Colonic mucosa (tissue), 4 donors: Measurements from ENCODE around the gene IMPG1. TPM values are rescaled to one million over a fixed set of nuclear protein-coding genes. Genes with fewer than 3 reads are reported as not detected.

Experiments
- DNase-seq: peaks from one replicate; pipeline ENCODE4 v3.0.0-alpha.2; 2020
- H3K27ac ChIP-seq: fragments of 200-600 bp; one replicate; pipeline ENCODE4 v1.8.0; 2021
- H3K27me3 ChIP-seq: fragments of 200-600 bp; one replicate; pipeline ENCODE4 v1.8.0; 2021
- H3K36me3 ChIP-seq: fragments of 200-600 bp; one replicate; pipeline ENCODE4 v1.8.0; 2021
- H3K4me1 ChIP-seq: fragments of 200-600 bp; one replicate; pipeline ENCODE4 v1.8.0; 2021; ENCODE audit warnings: mild to moderate bottlenecking
- H3K4me3 ChIP-seq: fragments of 200-600 bp; one replicate; pipeline ENCODE4 v1.8.0; 2021
- H3K9ac ChIP-seq, 2 donors: one replicate each; pipeline ENCODE4 v1.7.0; 2013; ENCODE audit warnings: control low read depth in 2 of 2, low read depth in 2 of 2, low read length in 2 of 2
- H3K9me3 ChIP-seq: fragments of 200-600 bp; one replicate; pipeline ENCODE4 v1.8.0; 2021
- intact Hi-C: fragments of 100-400 bp; cut with DNase I; formaldehyde crosslinking; loops from one replicate; pipeline ENCODE4 v1.14.1; 2022
- total RNA-seq, 2 donors: library from RNA; stranded (reverse); fragmentation: NEBNext Ultra II Directional in 1 of 2; extraction: Animal tissue kit (Norgen Biotek cat#: 25700) in 1 of 2; gene quantifications; one replicate each; pipeline ENCODE4 v1.2.1, GENCODE V29; 2021
- TF ChIP-seq, protein P1 (sequence below): fragments of 200-600 bp; IDR thresholded peaks from one replicate; pipeline ENCODE4 v1.8.0; 2022; ENCODE audit warnings: antibody characterized with exemption, mild to moderate bottlenecking
- donor health status: healthy.
- donor health status: DM: no; HTN: no; CAD: no.
- donor health status: DM: no; HTN: no; CAD: no.

IMPG1 gene
- total RNA-seq, 2 donors from 2014 or later, result not detected

DNA sequence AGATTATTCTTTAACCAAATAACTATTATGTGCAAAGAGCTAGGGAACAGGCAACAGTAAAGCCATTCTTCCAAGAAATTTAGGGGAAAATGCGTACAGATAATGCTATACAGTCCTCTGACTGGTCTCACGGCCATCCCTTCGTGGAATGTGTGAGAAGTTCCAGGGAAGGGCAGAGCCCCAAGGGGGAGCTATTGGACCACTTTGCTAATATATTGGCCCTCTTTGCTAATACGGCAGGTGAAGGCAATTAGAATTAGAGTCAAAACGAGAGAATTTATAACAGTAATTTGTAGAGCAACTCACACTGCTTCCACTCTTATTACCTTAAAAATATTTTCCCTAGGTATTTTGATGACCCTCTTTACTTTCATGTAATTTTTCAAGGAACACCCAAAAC is 140.4 kb downstream of the IMPG1 start:
- DNase-seq, result no peak
- intact Hi-C loops, result loop anchor here (5.0 kb wide), 1 partner anchor 1525 kb away; no protein-coding TSS in a partner anchor

DNA sequence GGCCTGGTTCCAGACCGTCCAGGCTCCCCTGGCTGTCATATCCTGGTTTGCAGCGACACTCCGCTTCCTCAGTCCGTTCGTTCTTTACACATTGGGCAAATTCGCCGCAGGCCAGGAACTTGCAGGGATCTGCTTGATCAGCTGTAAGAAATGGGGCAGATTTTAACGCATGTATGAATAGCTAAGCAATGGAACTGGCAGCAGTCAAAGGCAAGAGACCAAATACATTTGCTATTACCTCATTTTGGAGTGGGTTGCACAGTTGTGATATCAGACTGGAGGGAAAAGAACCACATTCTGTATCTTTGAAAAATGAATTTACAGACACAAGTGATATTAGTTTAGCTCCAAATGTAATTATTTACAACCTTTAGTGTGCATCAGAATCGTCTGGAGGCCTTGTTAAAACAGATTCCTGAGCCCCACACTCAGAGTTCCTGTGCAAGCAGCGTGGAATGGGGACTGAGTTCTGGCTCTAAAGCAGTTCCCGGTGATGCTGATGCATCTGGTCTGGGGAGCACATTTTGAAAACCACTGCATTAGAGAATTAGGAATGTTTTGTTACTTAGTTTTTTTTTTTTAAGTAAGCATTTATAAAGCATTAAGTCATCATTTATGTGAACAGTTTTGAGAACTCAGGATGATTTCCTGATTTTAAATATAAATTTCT is 141.3 kb downstream of the IMPG1 start:
- TF ChIP-seq, protein P1, sequence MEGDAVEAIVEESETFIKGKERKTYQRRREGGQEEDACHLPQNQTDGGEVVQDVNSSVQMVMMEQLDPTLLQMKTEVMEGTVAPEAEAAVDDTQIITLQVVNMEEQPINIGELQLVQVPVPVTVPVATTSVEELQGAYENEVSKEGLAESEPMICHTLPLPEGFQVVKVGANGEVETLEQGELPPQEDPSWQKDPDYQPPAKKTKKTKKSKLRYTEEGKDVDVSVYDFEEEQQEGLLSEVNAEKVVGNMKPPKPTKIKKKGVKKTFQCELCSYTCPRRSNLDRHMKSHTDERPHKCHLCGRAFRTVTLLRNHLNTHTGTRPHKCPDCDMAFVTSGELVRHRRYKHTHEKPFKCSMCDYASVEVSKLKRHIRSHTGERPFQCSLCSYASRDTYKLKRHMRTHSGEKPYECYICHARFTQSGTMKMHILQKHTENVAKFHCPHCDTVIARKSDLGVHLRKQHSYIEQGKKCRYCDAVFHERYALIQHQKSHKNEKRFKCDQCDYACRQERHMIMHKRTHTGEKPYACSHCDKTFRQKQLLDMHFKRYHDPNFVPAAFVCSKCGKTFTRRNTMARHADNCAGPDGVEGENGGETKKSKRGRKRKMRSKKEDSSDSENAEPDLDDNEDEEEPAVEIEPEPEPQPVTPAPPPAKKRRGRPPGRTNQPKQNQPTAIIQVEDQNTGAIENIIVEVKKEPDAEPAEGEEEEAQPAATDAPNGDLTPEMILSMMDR, result no peak
- Histone ChIP-seq H3K4me1 (no peaks in the 10 kb centered on the region), H3K27me3 (no peaks in the 10 kb centered on the region), H3K27ac (no peak overlapping the region), H3K9me3 (no peaks in the 10 kb centered on the region), H3K4me3 (no peak overlapping the region), H3K36me3 (no peaks in the 10 kb centered on the region), H3K9ac (no peak overlapping the region)
- DNase-seq, result no peak
- intact Hi-C loops, result loop anchor here (5.0 kb wide), 1 partner anchor 1526 kb away; no protein-coding TSS in a partner anchor

More for the DNA sequence above, 140.4 kb downstream of the IMPG1 start:
- Histone ChIP-seq H3K9ac (no peak overlapping the region), H3K36me3 (no peaks in the 10 kb centered on the region), H3K27ac (no peak overlapping the region), H3K4me3 (no peak overlapping the region), H3K27me3 (no peaks in the 10 kb centered on the region), H3K9me3 (no peaks in the 10 kb centered on the region), H3K4me1 (no peaks in the 10 kb centered on the region)
- TF ChIP-seq, protein P1, result no peak

DNA sequence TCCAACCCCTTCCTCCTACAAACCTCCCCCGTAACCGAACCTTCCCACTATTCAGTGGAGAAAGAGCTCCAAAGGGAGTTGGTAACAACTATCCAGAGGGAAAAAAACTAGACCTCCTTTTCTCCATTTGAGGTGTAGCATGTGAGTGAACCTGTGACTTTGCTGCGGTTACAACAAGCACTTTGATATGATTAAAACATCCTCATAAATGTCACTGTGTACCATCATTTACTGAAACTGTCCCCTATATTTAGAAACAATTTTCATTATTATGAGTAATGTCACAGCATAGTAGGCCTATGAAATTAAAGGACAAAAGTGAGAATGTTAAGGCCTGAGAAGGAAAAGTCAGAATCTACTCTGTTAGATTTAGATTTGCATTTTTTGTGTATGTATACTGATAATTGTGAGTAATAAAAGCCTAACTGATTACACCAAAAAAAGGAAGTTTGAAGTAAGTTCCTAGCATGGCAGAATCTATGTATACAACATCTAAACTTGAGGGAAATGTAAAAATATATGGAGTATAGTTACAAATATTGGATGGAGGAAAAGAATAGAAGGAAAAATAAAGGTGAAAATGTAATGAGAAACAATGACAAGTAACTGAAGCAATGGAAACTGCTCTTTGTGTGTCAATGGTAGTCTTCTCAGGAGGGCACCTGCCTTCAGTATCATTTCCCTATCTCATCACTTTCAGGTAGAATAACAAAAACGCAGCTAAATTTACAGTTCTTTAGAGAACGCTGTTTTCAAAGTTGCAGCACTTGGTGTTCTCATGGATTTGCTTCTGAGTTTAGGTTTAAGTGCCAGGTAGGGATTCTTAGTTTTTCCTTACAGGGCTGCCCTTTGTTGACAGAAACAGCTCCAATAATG is 145.9 kb downstream of the IMPG1 start:
- TF ChIP-seq, protein P1, result no peak
- no peak for DNase-seq
- intact Hi-C loops, result no loop called here
- Histone ChIP-seq H3K36me3 (no peaks in the 10 kb centered on the region), H3K9ac (no peak overlapping the region), H3K4me3 (no peak overlapping the region), H3K27ac (no peak overlapping the region), H3K4me1 (no peaks in the 10 kb centered on the region), H3K27me3 (no peaks in the 10 kb centered on the region), H3K9me3 (no peaks in the 10 kb centered on the region)

DNA sequence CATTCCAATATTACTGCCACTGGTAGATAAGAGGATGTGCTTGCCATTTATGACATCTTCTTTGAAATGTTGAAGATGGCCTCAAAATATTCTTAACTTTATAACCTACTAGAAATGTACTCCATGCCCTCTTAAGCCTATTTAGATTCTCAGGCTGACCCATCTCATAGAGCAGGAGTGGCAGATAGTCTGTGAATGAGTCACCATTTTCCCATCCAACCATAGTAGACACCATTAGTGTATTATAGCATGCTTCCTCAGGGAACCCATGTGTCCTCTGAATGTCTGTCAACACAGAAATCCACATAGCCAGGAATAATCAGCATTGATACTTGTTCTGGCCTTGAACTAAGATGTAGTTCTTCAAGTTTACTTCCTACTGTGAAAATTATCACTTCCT is 150.2 kb downstream of the IMPG1 start:
- TF ChIP-seq, protein P1, result no peak
- H3K4me1 ChIP-seq, result no peaks in the 10 kb centered on the region
- H3K27ac ChIP-seq, result no peak overlapping the region
- no peak for DNase-seq
- no peak overlapping the region for H3K4me3 ChIP-seq
- no peaks in the 10 kb centered on the region for H3K36me3 ChIP-seq
- no peaks in the 10 kb centered on the region for H3K27me3 ChIP-seq
- intact Hi-C loops, result no loop called here
- H3K9me3 ChIP-seq, result no peaks in the 10 kb centered on the region
- H3K9ac ChIP-seq, result no peak overlapping the region

DNA sequence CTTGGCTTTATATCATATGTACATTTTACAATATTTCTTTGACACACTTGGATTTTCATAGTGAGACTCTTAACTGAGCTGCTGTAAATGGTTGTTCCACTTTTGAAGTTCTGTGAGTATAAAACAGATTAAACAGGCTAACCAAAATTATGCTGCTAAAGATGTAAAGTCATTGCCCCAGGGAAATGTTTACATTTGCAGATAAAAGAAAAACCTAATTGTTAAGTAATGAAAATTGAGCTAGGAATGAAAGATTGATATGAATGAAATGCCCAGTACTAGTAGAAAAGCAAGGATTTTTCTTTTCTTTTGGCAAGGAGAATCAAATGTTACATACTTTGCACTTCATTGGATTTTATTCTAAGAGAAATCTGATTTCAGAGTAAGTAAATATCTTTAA is 159.4 kb downstream of the IMPG1 start:
- no peak for DNase-seq
- Histone ChIP-seq H3K4me1 (no peaks in the 10 kb centered on the region), H3K9ac (no peak overlapping the region), H3K36me3 (no peaks in the 10 kb centered on the region), H3K27me3 (no peaks in the 10 kb centered on the region), H3K9me3 (no peaks in the 10 kb centered on the region), H3K4me3 (no peak overlapping the region), H3K27ac (no peak overlapping the region)
- TF ChIP-seq, protein P1, result no peak
- intact Hi-C loops, result no loop called here
